NCI-H2227 treated with DMSO at 0.1 percent for 48 hours (cell line): ENCODE results near the gene NEO1.
"Not testable (repeated sequence)": the region's sequence is repeated elsewhere in the genome, so short reads cannot be mapped to it uniquely, and the experiment has no call there.

Source experiments
- DNase-seq: peaks from one replicate; lab custom pipeline; 2025; lab: John Stamatoyannopoulos, UW

The NEO1 gene

DNA sequence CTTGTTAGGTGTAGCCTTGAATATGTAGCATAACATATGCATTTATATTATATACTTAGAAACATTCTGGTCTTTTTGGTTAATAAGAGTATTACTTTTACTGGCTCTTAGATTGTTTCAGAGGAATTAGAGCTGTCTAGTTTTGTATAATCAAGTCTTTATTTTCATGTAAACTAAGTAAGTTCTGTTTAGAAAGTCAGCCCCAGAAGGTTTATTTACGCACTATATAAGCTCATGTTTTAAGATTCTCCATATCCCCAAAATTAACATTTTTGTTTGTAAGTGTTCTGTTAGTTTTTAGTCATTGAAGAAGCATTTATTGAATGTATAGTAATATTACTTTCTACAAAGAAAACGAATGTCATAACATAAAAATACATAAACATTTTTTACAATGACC lies 158.4 kb downstream of the NEO1 start:
- DNase-seq = no peak

- no peak for DNase-seq
These were observed 160.2 kb downstream of the NEO1 start for GRCh38 chr15:73212424-73212823.

DNA sequence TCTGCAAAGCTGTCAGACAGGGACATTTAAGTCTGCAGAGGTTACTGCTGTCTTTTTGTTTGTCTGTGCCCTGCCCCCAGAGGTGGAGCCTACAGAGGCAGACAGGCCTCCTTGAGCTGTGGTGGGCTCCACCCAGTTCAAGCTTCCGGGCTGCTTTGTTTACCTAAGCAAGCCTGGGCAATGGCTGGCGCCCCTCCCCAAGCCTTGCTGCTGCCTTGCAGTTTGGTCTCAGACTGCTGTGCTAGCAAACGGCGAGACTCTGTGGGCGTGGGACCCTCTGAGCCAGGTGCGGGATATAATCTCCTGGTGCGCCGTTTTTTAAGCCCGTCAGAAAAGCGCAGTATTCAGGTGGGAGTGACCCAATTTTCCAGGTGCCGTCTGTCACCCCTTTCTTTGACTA lies 169.2 kb downstream of the NEO1 start:
- not testable (repeated sequence) for DNase-seq

- no peak for DNase-seq
These were observed 173.2 kb downstream of the NEO1 start for GRCh38 chr15:73225358-73226015.

DNA sequence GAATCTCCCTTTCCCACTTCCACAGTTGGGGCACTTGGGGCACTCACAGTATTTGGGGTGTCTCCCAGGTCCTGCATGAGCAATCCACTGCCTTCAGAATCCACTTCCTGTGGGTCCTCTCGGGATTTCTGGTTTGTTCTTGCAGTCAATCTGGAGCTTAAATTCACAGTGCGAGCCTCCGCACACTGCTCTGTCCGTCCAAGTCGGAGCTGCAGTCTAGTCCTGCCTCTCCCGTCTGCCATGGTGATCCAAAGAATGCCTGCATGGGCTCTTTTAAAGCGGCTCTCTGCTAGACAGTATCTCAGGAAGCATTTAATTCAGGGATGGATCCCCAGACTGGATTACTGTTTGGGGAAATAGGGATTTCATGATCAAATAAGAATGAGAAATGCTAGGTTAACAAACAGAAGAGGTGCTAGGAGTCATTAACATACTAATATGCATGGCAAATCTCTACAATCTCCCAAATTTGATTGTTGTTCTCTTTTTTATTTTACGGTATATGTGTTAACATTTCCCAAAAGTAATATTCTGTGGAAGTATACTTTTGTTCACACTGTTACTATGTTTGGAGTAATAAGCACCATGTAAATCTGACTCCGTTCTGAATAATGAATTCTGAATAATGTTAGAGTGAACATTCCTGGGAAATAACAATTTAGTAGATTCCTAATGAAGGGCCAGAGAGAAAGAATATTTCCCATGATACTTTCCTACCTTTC lies 174.0 kb downstream of the NEO1 start:
- no peak for DNase-seq

- no peak for DNase-seq
These were observed 175.3 kb downstream of the NEO1 start for GRCh38 chr15:73227433-73228056.

- no peak for DNase-seq
These were observed 175.9 kb downstream of the NEO1 start for GRCh38 chr15:73228128-73228646.

GRCh38 chr15:73231661-73232419 lies 179.6 kb downstream of the NEO1 start:
- no peak for DNase-seq

DNA sequence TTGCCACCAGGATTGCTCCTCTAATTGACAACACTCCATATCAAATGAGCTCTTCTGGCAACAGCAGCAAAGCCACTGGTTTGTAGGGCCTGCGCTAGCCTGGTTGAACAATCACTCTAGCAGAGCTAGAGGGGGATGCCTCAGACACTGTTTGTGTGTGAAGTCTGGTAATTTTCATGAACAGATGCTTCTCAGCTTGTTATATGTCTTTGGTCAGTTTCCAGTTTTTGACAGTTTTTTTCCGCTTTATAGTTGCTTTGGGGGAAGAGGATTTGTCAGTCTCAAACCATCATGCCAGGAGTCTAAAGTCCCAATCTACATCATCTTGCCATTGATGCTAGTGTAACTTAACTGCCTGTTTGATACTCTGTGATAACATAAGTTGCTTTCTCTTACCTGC lies 180.5 kb downstream of the NEO1 start:
- no peak for DNase-seq

DNA sequence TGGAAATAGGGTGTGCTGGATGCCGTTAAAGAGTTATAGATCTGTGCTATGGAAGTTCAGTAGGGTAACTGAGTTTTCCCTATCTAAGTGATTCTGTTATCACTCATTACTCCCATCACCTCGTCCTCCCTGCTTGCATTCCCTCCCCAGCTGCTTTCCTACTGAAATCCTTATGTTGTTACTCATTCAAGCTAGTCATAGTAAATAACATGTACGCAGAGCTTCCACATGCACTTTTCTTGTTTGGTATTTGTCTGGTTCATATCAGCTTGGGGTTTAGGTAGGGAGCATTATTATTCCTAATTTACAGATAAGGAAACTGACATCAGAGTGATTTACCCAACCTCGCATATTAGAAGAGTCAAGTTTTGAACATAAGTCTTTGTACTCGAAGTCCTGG lies 181.4 kb downstream of the NEO1 start:
- DNase-seq = no peak

DNA sequence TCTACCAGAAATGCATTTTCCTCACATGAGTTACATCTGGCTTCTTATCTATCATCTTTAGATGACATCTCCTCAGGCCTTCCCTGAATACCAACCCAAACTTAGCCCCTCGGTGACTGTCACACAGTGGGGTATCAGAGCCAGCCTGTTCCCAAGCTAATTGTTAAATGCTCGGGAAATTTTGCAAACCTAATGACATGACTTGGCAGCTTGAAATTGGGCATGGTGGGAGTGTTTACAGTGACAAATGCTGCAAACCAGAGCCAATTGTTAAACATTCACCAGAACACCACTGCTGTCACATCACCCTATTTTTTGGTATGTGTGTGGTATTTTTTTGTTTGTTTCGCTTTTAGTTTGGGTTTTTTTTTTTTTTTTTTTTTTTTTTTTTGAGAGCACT lies 185.6 kb downstream of the NEO1 start:
- no peak for DNase-seq

GRCh38 chr15:73239564-73240215 lies 187.4 kb downstream of the NEO1 start:
- DNase-seq = no peak

DNA sequence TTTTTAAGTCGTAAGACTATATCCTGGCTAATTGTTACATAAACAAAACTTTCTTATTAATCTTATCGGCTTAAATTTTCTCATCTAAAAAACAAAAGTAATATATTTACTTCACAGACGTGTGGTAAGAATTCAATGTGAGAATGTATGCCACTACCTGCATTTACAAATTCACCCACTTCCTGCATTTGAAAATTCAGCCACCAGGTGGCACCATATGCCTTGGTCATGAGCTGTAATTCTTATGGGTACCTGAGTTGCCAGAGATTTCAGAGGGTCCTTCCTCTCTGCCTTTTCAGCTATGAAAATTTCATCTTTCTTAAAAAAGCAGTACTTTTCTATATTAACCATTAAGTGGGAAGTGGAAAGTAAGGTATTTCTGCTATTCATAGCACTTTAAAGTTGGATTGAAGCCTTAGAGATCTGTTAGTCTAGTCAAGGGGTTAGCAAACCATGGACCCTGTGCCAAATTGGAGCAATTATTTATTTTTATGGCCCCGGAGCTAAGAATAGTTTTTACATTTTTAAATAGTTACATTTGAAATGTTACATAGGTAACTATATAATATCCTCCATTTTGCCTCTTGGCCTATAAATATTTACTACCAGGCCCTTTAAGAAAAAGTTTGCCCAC lies 188.7 kb downstream of the NEO1 start:
- DNase-seq = peak; percentile 13

DNA sequence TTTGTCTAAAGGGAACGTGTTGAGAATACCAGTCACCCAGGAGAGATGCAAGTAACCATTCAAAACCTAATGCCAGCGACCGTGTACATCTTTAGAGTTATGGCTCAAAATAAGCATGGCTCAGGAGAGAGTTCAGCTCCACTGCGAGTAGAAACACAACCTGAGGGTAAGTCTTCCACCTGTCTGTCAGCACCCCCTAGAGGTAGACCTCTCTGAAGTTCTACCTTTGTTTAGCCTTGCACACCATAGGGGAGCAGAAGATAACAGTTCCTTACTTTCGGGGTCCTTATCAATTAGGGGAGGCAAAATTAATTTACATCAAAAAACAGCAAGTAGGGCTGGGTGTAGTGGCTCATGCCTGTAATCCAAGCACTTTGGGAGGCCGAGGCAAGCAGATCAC lies 192.1 kb downstream of the NEO1 start:
- DNase-seq = no peak

DNA sequence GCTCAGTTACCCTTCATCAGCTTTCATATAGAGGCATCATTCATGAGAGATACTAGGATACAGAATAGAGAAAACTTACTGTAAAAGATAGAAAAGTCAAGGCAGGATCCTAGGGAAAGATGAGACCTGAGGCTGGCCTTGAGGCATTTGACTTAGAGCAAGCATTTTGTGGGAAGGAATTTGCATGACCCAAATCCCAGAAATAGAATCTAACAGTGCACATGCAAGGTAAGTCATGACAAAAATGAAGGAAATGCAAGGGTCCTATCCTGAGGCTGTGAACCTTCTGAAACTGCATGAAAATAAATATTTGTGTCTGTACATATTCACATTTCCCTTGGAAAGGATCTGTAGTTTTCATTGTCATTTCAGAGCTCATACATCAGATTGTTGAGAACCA lies 194.2 kb downstream of the NEO1 start:
- no peak for DNase-seq

- DNase-seq = no peak
These were observed 194.6 kb downstream of the NEO1 start for GRCh38 chr15:73246898-73247297.

- DNase-seq = no peak
These were observed 195.1 kb downstream of the NEO1 start for GRCh38 chr15:73247331-73247730.

DNA sequence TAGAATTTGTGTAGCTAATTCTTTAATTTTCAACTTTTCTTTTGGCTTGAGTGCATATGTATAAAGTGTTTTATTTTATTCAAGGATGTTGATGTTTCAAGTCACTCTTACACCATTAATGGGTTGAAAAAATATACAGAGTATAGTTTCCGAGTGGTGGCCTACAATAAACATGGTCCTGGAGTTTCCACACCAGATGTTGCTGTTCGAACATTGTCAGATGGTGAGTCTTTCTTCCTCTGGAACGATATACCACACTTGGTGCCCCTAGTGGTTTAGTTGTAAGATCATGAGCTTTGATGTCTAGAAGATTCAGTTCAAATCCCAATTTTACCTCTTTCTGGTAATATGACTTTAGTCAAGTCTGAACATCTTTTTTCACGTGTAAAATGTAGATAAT lies 197.2 kb downstream of the NEO1 start:
- DNase-seq = no peak

DNA sequence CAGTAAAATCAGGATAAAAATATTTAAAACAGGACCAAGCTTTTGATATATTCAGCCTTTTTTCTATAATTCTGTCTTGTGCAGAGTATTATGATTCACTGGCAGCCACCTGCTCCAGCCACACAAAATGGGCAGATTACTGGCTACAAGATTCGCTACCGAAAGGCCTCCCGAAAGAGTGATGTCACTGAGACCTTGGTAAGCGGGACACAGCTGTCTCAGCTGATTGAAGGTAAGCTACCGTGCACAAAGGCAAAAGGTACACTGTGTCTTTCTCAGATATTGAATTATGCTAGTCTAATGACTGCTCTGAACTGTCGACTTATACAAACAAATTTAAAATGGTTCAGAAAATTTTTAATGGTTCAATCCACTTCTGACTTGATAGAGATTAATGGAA lies 202.3 kb downstream of the NEO1 start:
- no peak for DNase-seq

- DNase-seq = no peak
These were observed 206.2 kb downstream of the NEO1 start for GRCh38 chr15:73258271-73259108.

DNA sequence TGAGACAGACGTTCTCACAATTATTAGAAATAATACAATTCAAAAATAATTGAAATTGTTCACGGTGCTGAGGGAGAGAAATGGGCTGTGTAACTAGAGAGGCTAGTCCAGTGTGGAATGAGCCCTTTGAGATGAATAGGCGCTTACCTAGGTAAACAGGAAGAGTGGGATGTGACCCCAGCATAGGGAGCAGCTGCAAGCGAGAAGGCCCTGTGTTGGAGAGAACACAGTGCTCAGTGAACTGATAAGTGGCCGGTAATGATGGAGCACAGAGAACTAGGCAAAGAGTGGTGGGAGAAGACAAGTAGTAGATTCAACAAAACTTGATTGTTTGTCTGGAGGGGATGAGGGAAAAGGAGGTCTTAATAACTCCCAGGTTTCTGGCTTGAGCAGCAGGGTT lies 212.6 kb downstream of the NEO1 start:
- no peak for DNase-seq
